Measurements from ENCODE around the gene TP53INP2. TPM values are rescaled to one million over a fixed set of nuclear protein-coding genes. Genes with fewer than 3 reads are reported as not detected.

Gene TP53INP2
- total and polyA plus RNA-seq, 2 of the 8 experiments (the other 6 are each of a cell fraction or from before 2014, with no cell fraction given): 2.4 to 4.8 TPM

DNA sequence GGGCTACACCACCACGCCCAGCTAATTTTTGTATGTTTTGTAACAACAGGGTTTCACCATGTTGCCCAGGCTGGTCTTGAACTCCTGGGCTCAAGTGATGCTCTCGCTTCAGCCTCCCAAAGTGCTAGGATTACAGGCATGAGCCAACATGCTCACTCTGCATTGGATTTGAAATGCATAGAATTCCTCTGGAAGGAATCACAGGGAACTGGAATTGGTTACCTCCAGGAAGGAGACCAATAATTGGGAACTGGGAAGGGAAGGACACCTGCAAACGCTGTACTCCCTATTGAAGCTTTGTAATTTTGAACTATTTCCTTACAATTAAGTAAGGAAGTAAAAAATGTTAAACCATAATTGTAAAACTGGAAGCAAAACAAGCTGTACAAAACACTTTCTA lies 12.3 kb upstream of the TP53INP2 start:
- CTCF ChIA-PET (ENCODE audit: partially characterized antibody): interaction anchor here (1.6 kb wide), 1 partner anchor 16 kb away, joined by 4 read pairs; no protein-coding TSS in a partner anchor
- no peak overlapping the region for H2BK15ac ChIP-seq (ENCODE audit: low read length)
- H3K36me3 ChIP-seq (ENCODE audit: control insufficient read depth in 2 of 4, insufficient read depth in 4 of 4, low read length in 3 of 4): no peaks in the 10 kb centered on the region
- H3K56ac ChIP-seq (replicated peaks; ENCODE audit: insufficient read length, low read depth, low read length): no peak overlapping the region
- H3K9ac ChIP-seq (replicated peaks in 1 of 4; ENCODE audit: extremely low read depth in 1 of 4, low read depth in 3 of 4, low read length in 3 of 4): no peak overlapping the region
- H3K27me3 ChIP-seq (replicated peaks in 1 of 4; ENCODE audit: control insufficient read depth in 3 of 4, extremely low read depth in 1 of 4, insufficient read depth in 3 of 4, low read length in 3 of 4): no peaks in the 10 kb centered on the region
- no peaks in the 10 kb centered on the region for H3K4me1 ChIP-seq (replicated peaks in 1 of 4; ENCODE audit: control insufficient read depth in 3 of 4, insufficient read depth in 4 of 4, low read length in 3 of 4)
- no peaks in the 10 kb centered on the region for H3K9me3 ChIP-seq (ENCODE audit: insufficient read depth in 2 of 2, low read depth in 1 of 2, low read length in 1 of 2)
- no peak overlapping the region for H3K18ac ChIP-seq (ENCODE audit: extremely low read depth, low read length)
- no peak overlapping the region for H3K4me3 ChIP-seq (ENCODE audit: extremely low read depth in 1 of 4, insufficient read depth in 2 of 4, low read depth in 3 of 4, low read length in 4 of 4)
- H2BK20ac ChIP-seq (ENCODE audit: low read length): no peak overlapping the region
- no peak overlapping the region for H4K5ac ChIP-seq (ENCODE audit: insufficient read length, low read depth, low read length)
- H4K91ac ChIP-seq (replicated peaks; ENCODE audit: insufficient read length, low read length): no peak overlapping the region
- no peak overlapping the region for H3K4ac ChIP-seq (replicated peaks; ENCODE audit: insufficient read length, low read depth, low read length)
- no peaks in the 10 kb centered on the region for H3K79me2 ChIP-seq (ENCODE audit: control insufficient read depth in 1 of 2, insufficient read depth in 2 of 2, low read length in 2 of 2)
- no peak overlapping the region for H2AFZ ChIP-seq (ENCODE audit: low read length)
- no peak overlapping the region for H2BK12ac ChIP-seq (ENCODE audit: low read depth, low read length)
- no peaks in the 10 kb centered on the region for H3K23me2 ChIP-seq (ENCODE audit: low read depth, low read length)
- DNase-seq (ENCODE audit: low read depth in 1 of 2, low spot score in 2 of 2) (no peak), FAIRE-seq (no peak)
- no peak overlapping the region for H3K23ac ChIP-seq (ENCODE audit: insufficient read length)
- WGBS, 2 experiments (ENCODE audit: extremely low coverage in 1 of 2, insufficient coverage in 1 of 2, insufficient read length in 1 of 2, insufficient replicate concordance in 2 of 2, low coverage in 1 of 2, low lambda C conversion rate in 2 of 2, missing lambda C conversion rate in 1 of 2): 82% methylated on average over 3 of the region's 3 CpGs; no CpG with 5 or more reads in 1 of the 2 experiments
- H2AK5ac ChIP-seq (ENCODE audit: low read depth, low read length): no peak overlapping the region
- H4K20me1 ChIP-seq (replicated peaks in 1 of 2; ENCODE audit: control insufficient read depth in 1 of 2, insufficient read depth in 2 of 2, low read length in 2 of 2): no peaks in the 10 kb centered on the region
- POLR2A ChIA-PET (ENCODE audit: partially characterized antibody): no interaction called here
- H3K27ac ChIP-seq (ENCODE audit: low read depth, low read length): no peak overlapping the region
- no peaks in the 10 kb centered on the region for H3K79me1 ChIP-seq (ENCODE audit: low read depth, low read length)
- H4K8ac ChIP-seq (ENCODE audit: extremely low read depth, insufficient read depth, low read length): no peak overlapping the region
- H3K4me2 ChIP-seq (ENCODE audit: insufficient read depth in 1 of 2, low read depth in 2 of 2, low read length in 2 of 2): no peak overlapping the region
- H3K14ac ChIP-seq (ENCODE audit: insufficient read length): no peak overlapping the region
- no peak overlapping the region for H2BK120ac ChIP-seq (replicated peaks; ENCODE audit: low read depth, low read length)
- H2BK5ac ChIP-seq (ENCODE audit: low read depth, low read length): no peak overlapping the region
- TF ChIP-seq KDM5A (IDR thresholded peaks at IDR 0.05; ENCODE audit: low read length) (no peak), POLR2A (IDR thresholded peaks at IDR 0.05; ENCODE audit: control extremely low read depth in 1 of 2, low read depth in 2 of 2, low read length in 2 of 2) (no peak), BRCA1 (IDR thresholded peaks at IDR 0.05; ENCODE audit: low read depth, low read length) (no peak), ZNF274 (IDR thresholded peaks at IDR 0.05; ENCODE audit: borderline replicate concordance, extremely low read depth, low read length) (no peak), GTF2F1 (IDR thresholded peaks at IDR 0.05; ENCODE audit: borderline replicate concordance, low read depth, low read length) (no peak), MAFK (IDR thresholded peaks at IDR 0.05; ENCODE audit: low read depth, low read length) (no peak), JUN (IDR thresholded peaks at IDR 0.05; ENCODE audit: low read depth, low read length) (no peak)
- TF ChIP-seq, protein P1, sequence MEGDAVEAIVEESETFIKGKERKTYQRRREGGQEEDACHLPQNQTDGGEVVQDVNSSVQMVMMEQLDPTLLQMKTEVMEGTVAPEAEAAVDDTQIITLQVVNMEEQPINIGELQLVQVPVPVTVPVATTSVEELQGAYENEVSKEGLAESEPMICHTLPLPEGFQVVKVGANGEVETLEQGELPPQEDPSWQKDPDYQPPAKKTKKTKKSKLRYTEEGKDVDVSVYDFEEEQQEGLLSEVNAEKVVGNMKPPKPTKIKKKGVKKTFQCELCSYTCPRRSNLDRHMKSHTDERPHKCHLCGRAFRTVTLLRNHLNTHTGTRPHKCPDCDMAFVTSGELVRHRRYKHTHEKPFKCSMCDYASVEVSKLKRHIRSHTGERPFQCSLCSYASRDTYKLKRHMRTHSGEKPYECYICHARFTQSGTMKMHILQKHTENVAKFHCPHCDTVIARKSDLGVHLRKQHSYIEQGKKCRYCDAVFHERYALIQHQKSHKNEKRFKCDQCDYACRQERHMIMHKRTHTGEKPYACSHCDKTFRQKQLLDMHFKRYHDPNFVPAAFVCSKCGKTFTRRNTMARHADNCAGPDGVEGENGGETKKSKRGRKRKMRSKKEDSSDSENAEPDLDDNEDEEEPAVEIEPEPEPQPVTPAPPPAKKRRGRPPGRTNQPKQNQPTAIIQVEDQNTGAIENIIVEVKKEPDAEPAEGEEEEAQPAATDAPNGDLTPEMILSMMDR (IDR thresholded peaks at IDR 0.05; ENCODE audit: control extremely low read depth in 1 of 3, insufficient read depth in 1 of 3, low read depth in 1 of 3, low read length in 3 of 3): no peak
- TF ChIP-seq, protein P2, sequence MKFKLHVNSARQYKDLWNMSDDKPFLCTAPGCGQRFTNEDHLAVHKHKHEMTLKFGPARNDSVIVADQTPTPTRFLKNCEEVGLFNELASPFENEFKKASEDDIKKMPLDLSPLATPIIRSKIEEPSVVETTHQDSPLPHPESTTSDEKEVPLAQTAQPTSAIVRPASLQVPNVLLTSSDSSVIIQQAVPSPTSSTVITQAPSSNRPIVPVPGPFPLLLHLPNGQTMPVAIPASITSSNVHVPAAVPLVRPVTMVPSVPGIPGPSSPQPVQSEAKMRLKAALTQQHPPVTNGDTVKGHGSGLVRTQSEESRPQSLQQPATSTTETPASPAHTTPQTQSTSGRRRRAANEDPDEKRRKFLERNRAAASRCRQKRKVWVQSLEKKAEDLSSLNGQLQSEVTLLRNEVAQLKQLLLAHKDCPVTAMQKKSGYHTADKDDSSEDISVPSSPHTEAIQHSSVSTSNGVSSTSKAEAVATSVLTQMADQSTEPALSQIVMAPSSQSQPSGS (IDR thresholded peaks at IDR 0.05; ENCODE audit: low read length): no peak
- TF ChIP-seq, protein P3, sequence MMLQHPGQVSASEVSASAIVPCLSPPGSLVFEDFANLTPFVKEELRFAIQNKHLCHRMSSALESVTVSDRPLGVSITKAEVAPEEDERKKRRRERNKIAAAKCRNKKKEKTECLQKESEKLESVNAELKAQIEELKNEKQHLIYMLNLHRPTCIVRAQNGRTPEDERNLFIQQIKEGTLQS (IDR thresholded peaks at IDR 0.05; ENCODE audit: insufficient read depth, low read depth, low read length): no peak
